ENCODE measurements around the gene NOP14. TPM values are rescaled to one million over a fixed set of nuclear protein-coding genes. Genes with fewer than 3 reads are reported as not detected.

The NOP14 gene
- 27.3 to 30.5 TPM (median 28.5 TPM) in 3 replicates for total RNA-seq

DNA sequence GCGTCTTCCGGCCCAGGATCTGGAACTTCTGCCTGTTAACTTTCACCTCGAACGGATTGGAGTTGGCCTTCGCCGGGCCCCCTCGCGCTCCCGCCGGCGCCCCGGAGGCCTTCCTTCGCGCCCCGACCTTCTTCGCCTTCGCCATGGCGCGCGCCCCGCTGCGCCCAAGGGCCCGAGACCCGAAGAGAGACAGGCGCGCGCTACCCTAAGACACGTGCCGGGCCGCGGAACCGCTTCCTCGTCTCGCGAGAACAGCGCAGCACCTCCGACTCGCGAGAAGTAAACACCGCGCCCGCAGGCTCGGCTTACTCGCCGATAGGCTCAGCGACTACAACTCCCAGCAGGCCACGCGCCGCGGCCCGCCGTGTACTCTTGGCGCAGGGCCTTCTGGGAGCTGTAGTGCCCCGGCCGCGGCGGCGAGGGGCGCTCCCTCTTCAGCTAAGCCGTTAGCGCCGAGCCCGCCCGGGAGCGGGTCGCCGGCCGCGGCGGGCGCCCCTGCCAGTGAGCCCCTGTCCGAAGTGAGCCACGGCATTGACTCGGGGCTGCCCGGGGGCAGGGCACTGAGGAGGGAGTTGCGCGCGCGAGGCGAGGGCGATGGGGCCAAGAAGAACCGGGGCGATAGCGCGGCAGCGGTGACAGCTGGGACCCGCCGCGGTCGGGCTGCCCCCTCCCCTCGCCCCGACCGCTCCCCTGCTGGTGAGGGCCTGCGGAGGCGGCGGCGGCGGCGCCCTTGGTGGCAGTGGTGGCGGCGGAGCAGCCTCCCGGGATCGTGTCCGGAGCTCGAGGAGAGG, at the start of gene NOP14, which contains the start of gene GRK4:
Gene NOP14, minus strand, starts transcription at position 232 of the 791 bp plus-strand sequence. Its CDS starts 87 bp downstream, at position 145.
Gene GRK4, plus strand, starts transcription at position 397 of the 791 bp plus-strand sequence. CDS start 500 bp downstream, outside the sequence.
- H3K36me3 Mint-ChIP-seq: no peaks in the 10 kb centered on the region

GRCh38 chr4:3011456-3012220, 48.4 kb upstream of the NOP14 start:
- Mint-ChIP-seq H3K27ac (no peak overlapping the region), H3K9me3 (no peaks in the 10 kb centered on the region)
- TF ChIP-seq, protein P1, sequence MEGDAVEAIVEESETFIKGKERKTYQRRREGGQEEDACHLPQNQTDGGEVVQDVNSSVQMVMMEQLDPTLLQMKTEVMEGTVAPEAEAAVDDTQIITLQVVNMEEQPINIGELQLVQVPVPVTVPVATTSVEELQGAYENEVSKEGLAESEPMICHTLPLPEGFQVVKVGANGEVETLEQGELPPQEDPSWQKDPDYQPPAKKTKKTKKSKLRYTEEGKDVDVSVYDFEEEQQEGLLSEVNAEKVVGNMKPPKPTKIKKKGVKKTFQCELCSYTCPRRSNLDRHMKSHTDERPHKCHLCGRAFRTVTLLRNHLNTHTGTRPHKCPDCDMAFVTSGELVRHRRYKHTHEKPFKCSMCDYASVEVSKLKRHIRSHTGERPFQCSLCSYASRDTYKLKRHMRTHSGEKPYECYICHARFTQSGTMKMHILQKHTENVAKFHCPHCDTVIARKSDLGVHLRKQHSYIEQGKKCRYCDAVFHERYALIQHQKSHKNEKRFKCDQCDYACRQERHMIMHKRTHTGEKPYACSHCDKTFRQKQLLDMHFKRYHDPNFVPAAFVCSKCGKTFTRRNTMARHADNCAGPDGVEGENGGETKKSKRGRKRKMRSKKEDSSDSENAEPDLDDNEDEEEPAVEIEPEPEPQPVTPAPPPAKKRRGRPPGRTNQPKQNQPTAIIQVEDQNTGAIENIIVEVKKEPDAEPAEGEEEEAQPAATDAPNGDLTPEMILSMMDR (IDR thresholded peaks at IDR 0.05; ENCODE audit: unreplicated experiment): no peak

More for the DNA sequence above, at the start of gene NOP14, which contains the start of gene GRK4:
- Mint-ChIP-seq H3K4me3 (peak within 1 kb of the TSS; percentile 92), H3K27me3 (ENCODE audit: low read depth) (no peaks in the 10 kb centered on the region), H3K4me1 (peaks cover 35% of the 10 kb centered on the region), H3K9me3 (no peaks in the 10 kb centered on the region), H3K27ac (peak within 1 kb of the TSS; percentile 96)
- peak; percentile 96 for DNase-seq (ENCODE audit: low spot score in 2 of 2, unreplicated experiment in 2 of 2)
- TF ChIP-seq, protein P1 (IDR thresholded peaks at IDR 0.05; ENCODE audit: unreplicated experiment): no peak

DNA sequence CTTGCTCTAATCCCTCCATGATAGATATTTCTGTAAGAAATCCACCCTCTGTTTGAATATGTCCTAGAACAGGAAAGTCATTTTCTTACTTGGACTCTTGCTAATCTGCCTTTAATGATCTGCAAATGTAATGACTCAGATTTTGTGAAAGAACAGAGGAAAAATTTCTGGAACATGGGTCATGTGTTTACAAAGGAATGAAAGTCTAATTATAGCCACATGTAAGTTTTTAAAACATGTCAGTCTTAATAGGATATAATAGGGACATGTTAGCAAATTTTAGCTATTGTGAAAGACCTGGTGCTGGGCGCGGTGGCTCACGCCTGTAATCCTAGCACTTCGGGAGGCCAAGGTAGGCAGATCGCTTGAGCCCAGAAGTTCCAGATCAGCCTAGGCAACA, 47.8 kb upstream of the NOP14 start:
- Mint-ChIP-seq H3K9me3 (no peaks in the 10 kb centered on the region), H3K4me3 (no peak overlapping the region), H3K27me3 (ENCODE audit: low read depth) (no peaks in the 10 kb centered on the region), H3K27ac (no peak overlapping the region), H3K4me1 (no peaks in the 10 kb centered on the region), H3K36me3 (no peaks in the 10 kb centered on the region)
- TF ChIP-seq, protein P1 (IDR thresholded peaks at IDR 0.05; ENCODE audit: unreplicated experiment): no peak
- no peak for DNase-seq (ENCODE audit: low spot score in 2 of 2, unreplicated experiment in 2 of 2)

More at GRCh38 chr4:3011456-3012220, 48.4 kb upstream of the NOP14 start:
- Mint-ChIP-seq H3K4me3 (no peak overlapping the region), H3K27me3 (ENCODE audit: low read depth) (no peaks in the 10 kb centered on the region), H3K36me3 (no peaks in the 10 kb centered on the region), H3K4me1 (no peaks in the 10 kb centered on the region)
- no peak for DNase-seq (ENCODE audit: low spot score in 2 of 2, unreplicated experiment in 2 of 2)

DNA sequence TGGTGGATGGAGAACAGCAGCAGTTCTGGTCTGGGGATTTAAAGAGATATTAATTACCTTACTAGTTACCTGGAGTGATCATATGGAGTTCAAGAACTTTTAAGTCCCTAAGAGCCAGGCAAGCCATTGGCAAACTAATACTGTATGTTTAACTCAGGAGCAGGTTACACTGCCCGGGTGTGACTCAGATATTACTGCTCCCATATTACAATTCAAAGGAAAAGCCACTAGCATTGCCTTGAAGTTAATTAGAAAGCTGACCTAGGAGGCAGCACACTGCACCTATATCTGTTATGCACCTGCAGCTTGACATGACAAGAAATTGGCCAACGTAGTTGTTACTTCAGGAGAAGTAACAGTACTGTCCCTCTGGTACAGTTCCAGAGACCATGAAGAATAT, 47.4 kb upstream of the NOP14 start:
- Mint-ChIP-seq H3K36me3 (no peaks in the 10 kb centered on the region), H3K27me3 (ENCODE audit: low read depth) (no peaks in the 10 kb centered on the region), H3K9me3 (no peaks in the 10 kb centered on the region), H3K4me1 (no peaks in the 10 kb centered on the region), H3K27ac (no peak overlapping the region), H3K4me3 (no peak overlapping the region)
- TF ChIP-seq, protein P1 (IDR thresholded peaks at IDR 0.05; ENCODE audit: unreplicated experiment): no peak
- DNase-seq (ENCODE audit: low spot score in 2 of 2, unreplicated experiment in 2 of 2): no peak

GRCh38 chr4:3009422-3009821, 46.2 kb upstream of the NOP14 start:
- no peak for DNase-seq (ENCODE audit: low spot score in 2 of 2, unreplicated experiment in 2 of 2)
- H3K27ac Mint-ChIP-seq: no peak overlapping the region

More at GRCh38 chr4:3009422-3009821, 46.2 kb upstream of the NOP14 start:
- TF ChIP-seq, protein P1 (IDR thresholded peaks at IDR 0.05; ENCODE audit: unreplicated experiment): no peak
- Mint-ChIP-seq H3K36me3 (no peaks in the 10 kb centered on the region), H3K27me3 (ENCODE audit: low read depth) (no peaks in the 10 kb centered on the region), H3K9me3 (no peaks in the 10 kb centered on the region), H3K4me1 (no peaks in the 10 kb centered on the region), H3K4me3 (no peak overlapping the region)

All from mesothelial cell of epicardium (in vitro differentiated cells).